ENCODE results near the gene PCAT7. TPM values are rescaled to one million over a fixed set of nuclear protein-coding genes. Genes with fewer than 3 reads are reported as not detected.
"Not testable (repeated sequence)": the region's sequence is repeated elsewhere in the genome, so short reads cannot be mapped to it uniquely, and the experiment has no call there.

PCAT7 gene
- total and polyA plus RNA-seq, 5 donors: 0.05 to 0.09 TPM; not detected in 3

- intact Hi-C loops (cut with DNase I): no loop called here
- no peaks in the 10 kb centered on the region for H3K27me3 ChIP-seq (ENCODE audit: control insufficient read depth, insufficient read depth)
- no peak overlapping the region for H3K27ac ChIP-seq (ENCODE audit: low read length)
- H3K9me3 ChIP-seq (ENCODE audit: control insufficient read depth, low read length): no peaks in the 10 kb centered on the region
- 49% methylated on average over 9 of the region's 9 CpGs for WGBS
- H3K4me1 ChIP-seq (ENCODE audit: control insufficient read depth, insufficient read depth, low read length): no peaks in the 10 kb centered on the region
- DNase-seq (no peak), ATAC-seq (no peak)
- no peak overlapping the region for H3K4me3 ChIP-seq (ENCODE audit: low read length)
Observed at GRCh38 chr9:94586814-94587213, 31.9 kb downstream of the PCAT7 start.

- WGBS: 83% methylated on average over 9 of the region's 9 CpGs
- H3K27me3 ChIP-seq (ENCODE audit: control insufficient read depth, insufficient read depth): no peaks in the 10 kb centered on the region
- no peak for DNase-seq
- no peaks in the 10 kb centered on the region for H3K9me3 ChIP-seq (ENCODE audit: control insufficient read depth, low read length)
- ATAC-seq: no peak
- no peak overlapping the region for H3K27ac ChIP-seq (ENCODE audit: low read length)
- intact Hi-C loops (cut with DNase I): no loop called here
- no peaks in the 10 kb centered on the region for H3K4me1 ChIP-seq (ENCODE audit: control insufficient read depth, insufficient read depth, low read length)
- H3K4me3 ChIP-seq (ENCODE audit: low read length): no peak overlapping the region
Observed at GRCh38 chr9:94588681-94589080, 33.8 kb downstream of the PCAT7 start.

DNA sequence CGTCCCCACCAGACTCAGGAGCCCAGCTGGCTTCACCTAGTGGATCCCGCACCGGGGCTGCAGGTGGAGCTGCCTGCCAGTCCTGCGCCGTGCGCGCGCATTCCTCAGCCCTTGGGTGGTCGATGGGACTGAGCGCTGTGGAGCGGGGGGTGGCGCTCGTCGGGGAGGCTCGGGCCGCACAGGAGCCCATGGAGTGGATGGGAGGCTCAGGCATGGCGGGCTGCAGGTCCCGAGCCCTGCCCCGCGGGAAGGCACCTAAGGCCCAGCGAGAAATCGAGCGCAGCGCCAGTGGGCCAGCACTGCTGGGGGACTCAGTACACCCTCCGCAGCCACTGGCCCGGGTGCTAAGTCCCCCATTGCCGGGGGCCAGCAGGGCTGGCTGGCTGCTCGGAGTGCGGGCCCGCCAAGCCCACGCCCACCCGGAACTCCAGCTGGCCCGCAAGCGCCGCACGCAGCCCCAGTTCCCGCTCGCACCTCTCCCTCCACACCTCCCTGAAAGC is 36.2 kb downstream of the PCAT7 start:
- H3K4me1 ChIP-seq (ENCODE audit: control insufficient read depth, insufficient read depth, low read length); H3K27ac ChIP-seq (ENCODE audit: low read length); ATAC-seq; intact Hi-C loops (cut with DNase I); H3K9me3 ChIP-seq (ENCODE audit: control insufficient read depth, low read length); H3K4me3 ChIP-seq (ENCODE audit: low read length); DNase-seq; H3K27me3 ChIP-seq (ENCODE audit: control insufficient read depth, insufficient read depth): not testable (repeated sequence)
- 84% methylated on average over 35 of the region's 38 CpGs for WGBS

DNA sequence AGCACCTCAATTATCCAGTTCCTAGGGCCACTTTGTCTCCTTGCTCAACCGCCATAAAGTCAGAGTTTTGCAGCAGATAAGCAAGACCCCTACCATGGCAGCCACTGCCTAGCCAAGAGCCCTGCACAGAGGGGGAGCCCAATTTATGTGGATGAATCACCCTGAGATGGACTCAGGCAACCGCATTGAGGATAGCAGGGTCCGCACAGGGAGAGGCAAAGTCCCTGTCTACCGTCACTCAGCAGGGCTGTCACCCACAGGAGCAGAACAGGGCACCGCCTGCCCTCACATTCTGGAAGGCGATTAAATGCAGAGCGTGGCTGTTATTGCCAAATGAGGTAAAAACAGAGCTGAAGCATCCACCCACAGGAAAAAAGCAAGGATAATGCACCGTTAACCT is 37.0 kb downstream of the PCAT7 start:
- ATAC-seq (no peak), DNase-seq (no peak)
- H3K9me3 ChIP-seq (ENCODE audit: control insufficient read depth, low read length): no peaks in the 10 kb centered on the region
- intact Hi-C loops (cut with DNase I): no loop called here
- H3K4me3 ChIP-seq (ENCODE audit: low read length): no peak overlapping the region
- WGBS: 81% methylated on average over 8 of the region's 8 CpGs
- H3K4me1 ChIP-seq (ENCODE audit: control insufficient read depth, insufficient read depth, low read length): no peaks in the 10 kb centered on the region
- H3K27ac ChIP-seq (ENCODE audit: low read length): no peak overlapping the region
- no peaks in the 10 kb centered on the region for H3K27me3 ChIP-seq (ENCODE audit: control insufficient read depth, insufficient read depth)

GRCh38 chr9:94592683-94593082 is 37.8 kb downstream of the PCAT7 start:
- DNase-seq; intact Hi-C loops (cut with DNase I); H3K27ac ChIP-seq (ENCODE audit: low read length); H3K27me3 ChIP-seq (ENCODE audit: control insufficient read depth, insufficient read depth); H3K9me3 ChIP-seq (ENCODE audit: control insufficient read depth, low read length); H3K4me1 ChIP-seq (ENCODE audit: control insufficient read depth, insufficient read depth, low read length); ATAC-seq; H3K4me3 ChIP-seq (ENCODE audit: low read length): not testable (repeated sequence)
- 60% methylated on average over 7 of the region's 7 CpGs for whole genome bisulfite sequencing

GRCh38 chr9:94593459-94594345 is 38.8 kb downstream of the PCAT7 start, which contains the start of gene FBP2:
TSS of gene FBP2 (minus strand) at chr9:94593824. CDS start at chr9:94593726, 98 bp downstream.
- Histone ChIP-seq H3K27me3 (ENCODE audit: control insufficient read depth, insufficient read depth) (no peaks in the 10 kb centered on the region), H3K9me3 (ENCODE audit: control insufficient read depth, low read length) (no peaks in the 10 kb centered on the region), H3K4me1 (ENCODE audit: control insufficient read depth, insufficient read depth, low read length) (no peaks in the 10 kb centered on the region), H3K27ac (ENCODE audit: low read length) (no peak within 1 kb of the TSS), H3K4me3 (ENCODE audit: low read length) (no peak within 1 kb of the TSS)
- peak; percentile 36 to 69 (median 47) for DNase-seq
- ATAC-seq: peak; percentile 72 to 75
- WGBS: 46% methylated on average over 21 of the region's 21 CpGs
- intact Hi-C loops (cut with DNase I): no loop called here

GRCh38 chr9:94599102-94599501 is 44.2 kb downstream of the PCAT7 start:
- Histone ChIP-seq H3K4me3 (ENCODE audit: low read length) (no peak overlapping the region), H3K9me3 (ENCODE audit: control insufficient read depth, low read length) (no peaks in the 10 kb centered on the region), H3K27ac (ENCODE audit: low read length) (no peak overlapping the region), H3K27me3 (ENCODE audit: control insufficient read depth, insufficient read depth) (no peaks in the 10 kb centered on the region), H3K4me1 (ENCODE audit: control insufficient read depth, insufficient read depth, low read length) (no peaks in the 10 kb centered on the region)
- DNase-seq (no peak), ATAC-seq (no peak)
- 78% methylated on average over 7 of the region's 7 CpGs for WGBS
- intact Hi-C loops (cut with DNase I): no loop called here

DNA sequence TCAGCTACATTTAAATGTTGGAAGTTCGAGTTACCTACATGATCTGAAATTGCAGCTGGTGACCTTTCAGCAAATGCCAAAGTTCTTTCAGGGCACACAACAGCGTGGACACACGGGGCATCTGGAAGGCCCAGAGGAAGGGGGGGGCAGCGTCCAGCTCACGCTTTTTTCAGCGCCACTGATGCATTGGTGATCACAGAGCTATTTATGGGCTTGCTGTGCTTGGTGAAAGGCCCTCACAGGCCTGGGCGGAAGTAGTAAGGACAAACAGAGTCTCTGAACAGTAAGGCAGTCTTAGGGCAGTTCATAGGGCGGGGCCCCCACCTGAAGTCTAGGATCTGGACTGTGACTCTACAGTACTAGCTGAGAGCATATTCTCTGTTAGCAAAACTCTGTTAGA is 45.4 kb downstream of the PCAT7 start:
- 76% methylated on average over 8 of the region's 8 CpGs for WGBS
- DNase-seq: no peak
- no peaks in the 10 kb centered on the region for H3K9me3 ChIP-seq (ENCODE audit: control insufficient read depth, low read length)
- peak in 1 of 2 donors; percentile 12 for ATAC-seq
- H3K27ac ChIP-seq (ENCODE audit: low read length): no peak overlapping the region
- no peaks in the 10 kb centered on the region for H3K4me1 ChIP-seq (ENCODE audit: control insufficient read depth, insufficient read depth, low read length)
- intact Hi-C loops (cut with DNase I): no loop called here
- no peak overlapping the region for H3K4me3 ChIP-seq (ENCODE audit: low read length)
- no peaks in the 10 kb centered on the region for H3K27me3 ChIP-seq (ENCODE audit: control insufficient read depth, insufficient read depth)

- 66% methylated on average over 10 of the region's 10 CpGs for WGBS
- DNase-seq (no peak), ATAC-seq (no peak)
- no peaks in the 10 kb centered on the region for H3K4me1 ChIP-seq (ENCODE audit: control insufficient read depth, insufficient read depth, low read length)
- H3K27ac ChIP-seq (ENCODE audit: low read length): no peak overlapping the region
- H3K9me3 ChIP-seq (ENCODE audit: control insufficient read depth, low read length): no peaks in the 10 kb centered on the region
- no peak overlapping the region for H3K4me3 ChIP-seq (ENCODE audit: low read length)
- no peaks in the 10 kb centered on the region for H3K27me3 ChIP-seq (ENCODE audit: control insufficient read depth, insufficient read depth)
- intact Hi-C loops (cut with DNase I): no loop called here
Observed at GRCh38 chr9:94600715-94601114, 45.8 kb downstream of the PCAT7 start.

- no peak for ATAC-seq
- intact Hi-C loops (cut with DNase I): no loop called here
- 86% methylated on average over 6 of the region's 6 CpGs for WGBS
Observed at GRCh38 chr9:94602666-94603065, 47.8 kb downstream of the PCAT7 start.

DNA sequence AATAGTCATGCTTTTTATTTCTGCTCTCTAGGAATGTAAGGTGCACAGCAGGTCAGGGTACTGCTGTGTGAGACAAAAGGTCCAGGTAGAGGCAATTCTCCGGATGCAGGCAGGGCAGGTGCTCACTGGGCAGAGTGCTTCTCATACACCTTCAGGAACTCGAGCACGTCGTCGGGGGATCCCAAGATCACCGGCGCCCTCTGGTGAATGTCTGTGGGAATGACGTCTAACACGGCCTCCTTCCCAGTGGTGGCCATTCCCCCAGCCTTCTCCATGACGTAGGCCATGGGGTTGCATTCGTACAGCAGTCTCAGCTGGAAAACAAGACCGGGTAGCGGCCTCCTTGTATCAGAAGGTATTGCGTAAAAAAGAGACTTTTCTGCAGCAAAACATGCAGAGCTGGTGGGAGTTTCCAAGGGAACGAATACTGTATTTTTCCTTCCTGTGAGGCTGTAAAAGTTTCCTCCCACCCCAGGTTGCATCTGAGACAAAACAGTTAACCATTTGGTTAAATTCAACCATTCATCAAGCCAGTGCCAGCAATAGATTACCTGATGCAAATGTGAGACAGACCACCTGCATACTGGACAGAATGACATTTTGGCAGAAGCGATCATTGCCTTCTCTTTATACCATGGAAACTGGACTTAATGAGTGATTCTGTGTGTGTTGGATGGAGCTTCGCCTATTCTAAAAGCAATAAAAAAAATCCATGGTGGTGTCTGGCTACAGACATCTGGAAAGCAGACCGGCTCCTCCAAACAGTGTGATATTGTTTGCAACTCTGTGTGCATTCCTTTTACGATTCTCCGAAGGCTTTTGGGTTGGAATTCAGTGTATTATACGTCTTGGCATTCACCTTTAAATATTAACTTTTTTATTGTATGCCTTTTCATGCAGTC is 48.6 kb downstream of the PCAT7 start:
- H3K27ac ChIP-seq (ENCODE audit: low read length): no peak overlapping the region
- ATAC-seq (peak; percentile 76 to 93), DNase-seq (peak; percentile 81 to 86 (median 83))
- 24% methylated on average over 21 of the region's 21 CpGs for WGBS
- no peak overlapping the region for H3K4me3 ChIP-seq (ENCODE audit: low read length)
- H3K27me3 ChIP-seq (ENCODE audit: control insufficient read depth, insufficient read depth): no peaks in the 10 kb centered on the region
- H3K9me3 ChIP-seq (ENCODE audit: control insufficient read depth, low read length): no peaks in the 10 kb centered on the region
- no peaks in the 10 kb centered on the region for H3K4me1 ChIP-seq (ENCODE audit: control insufficient read depth, insufficient read depth, low read length)
- intact Hi-C loops (cut with DNase I): no loop called here

More at GRCh38 chr9:94602666-94603065, 47.8 kb downstream of the PCAT7 start:
- Histone ChIP-seq H3K4me1 (ENCODE audit: control insufficient read depth, insufficient read depth, low read length) (no peaks in the 10 kb centered on the region), H3K9me3 (ENCODE audit: control insufficient read depth, low read length) (no peaks in the 10 kb centered on the region), H3K4me3 (ENCODE audit: low read length) (no peak overlapping the region), H3K27me3 (ENCODE audit: control insufficient read depth, insufficient read depth) (no peaks in the 10 kb centered on the region), H3K27ac (ENCODE audit: low read length) (no peak overlapping the region)
- no peak for DNase-seq

Measured in right cardiac atrium (tissue), 5 donors.